ENCODE data around the gene OXNAD1.
A peak's percentile ranks its signal among the peaks of the same experiment; 100 is the strongest.

The OXNAD1 gene

DNA sequence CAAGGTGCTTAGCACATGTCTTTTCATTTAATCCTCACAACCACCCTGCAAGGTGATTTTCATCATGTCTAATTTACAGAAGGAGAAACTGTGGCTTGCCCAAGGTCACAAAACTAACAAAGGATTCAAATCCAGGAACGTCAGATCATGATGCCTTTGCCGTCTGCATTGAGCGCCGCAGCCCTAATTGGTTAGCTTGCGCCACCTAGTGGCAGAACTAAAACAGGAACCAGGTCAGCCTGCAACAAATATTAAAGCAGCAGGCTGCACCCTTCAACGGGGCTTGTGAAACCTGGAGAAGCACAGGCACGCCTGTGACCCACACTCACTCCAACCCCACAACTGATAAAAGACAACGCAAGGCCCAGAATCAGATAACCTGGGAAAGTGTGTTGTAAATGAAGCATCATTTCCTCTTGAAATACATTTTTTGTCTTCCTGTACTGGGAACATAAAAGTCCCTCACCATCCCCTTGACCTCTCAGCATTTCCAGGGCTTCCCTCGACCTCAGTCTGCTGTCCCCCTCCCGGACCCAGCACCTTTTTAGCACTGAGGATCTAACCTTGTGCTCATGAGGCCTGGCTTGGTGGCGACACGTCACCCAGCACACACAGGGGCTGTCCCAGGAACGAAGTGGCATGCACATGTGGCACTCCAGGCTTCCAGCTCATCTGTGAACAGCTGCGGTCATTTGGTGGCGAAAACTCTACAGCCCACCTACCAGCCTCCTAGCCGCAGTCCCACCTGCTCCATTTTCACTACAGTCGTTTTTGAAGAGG, 17.5 kb upstream of the OXNAD1 start:
- DNase-seq: peak; percentile 89

DNA sequence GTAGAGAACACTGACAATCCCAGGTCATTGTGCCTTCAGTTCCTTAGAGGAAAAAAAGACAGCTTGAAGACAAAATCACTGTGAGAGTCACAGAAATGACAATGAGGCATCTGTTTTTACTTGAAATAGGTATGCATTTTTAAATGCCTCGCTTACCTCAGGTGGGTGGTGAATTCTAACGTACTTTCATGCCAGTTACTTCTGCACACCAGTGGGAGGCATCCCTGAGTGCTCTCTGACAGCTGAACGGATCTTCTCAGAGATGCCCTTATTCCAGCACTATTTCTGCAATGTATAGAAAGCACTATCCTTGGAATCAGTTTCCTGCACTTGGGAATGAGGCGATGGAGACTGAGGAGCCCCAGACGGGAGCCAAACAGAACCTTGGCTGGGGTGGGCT, 16.5 kb upstream of the OXNAD1 start:
- DNase-seq: no peak

DNA sequence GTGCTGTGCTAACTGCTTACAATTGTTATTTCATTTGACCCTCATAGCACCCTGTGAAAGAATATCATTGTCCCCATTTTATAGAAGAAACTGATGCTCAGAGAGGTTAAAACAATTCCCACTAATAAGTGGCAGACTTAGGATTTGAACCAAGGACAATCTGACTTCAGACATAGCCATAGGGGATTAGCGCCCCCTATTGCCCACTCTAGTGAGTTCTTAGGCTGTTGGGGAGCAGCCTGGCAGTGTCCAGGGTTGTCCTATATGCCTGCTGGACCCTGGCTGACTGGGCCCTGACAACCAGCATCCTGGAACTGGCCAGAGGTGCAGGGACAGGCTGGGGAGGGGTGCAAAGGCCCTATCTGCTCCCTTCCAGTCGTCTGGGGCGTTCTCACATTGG, 15.7 kb upstream of the OXNAD1 start:
- DNase-seq: no peak

DNA sequence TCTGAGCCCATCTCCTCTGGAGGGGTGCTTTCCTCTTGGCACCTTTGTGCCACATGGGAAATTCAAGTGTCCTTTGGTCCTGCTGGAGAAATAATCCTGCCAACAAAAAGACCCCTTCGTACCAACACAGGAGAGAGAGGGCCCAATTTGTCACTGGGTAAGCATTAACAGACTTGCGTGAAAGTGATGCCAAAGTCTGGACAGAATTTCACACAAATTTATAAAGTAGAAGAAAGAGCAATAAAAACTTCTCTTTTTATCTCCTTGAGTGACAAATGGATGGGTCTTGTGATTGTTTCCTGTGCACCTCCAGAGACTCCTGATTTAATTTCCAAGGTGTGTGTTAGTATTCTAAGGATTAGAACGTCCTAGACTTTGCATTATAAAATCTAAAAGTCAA, 15.1 kb upstream of the OXNAD1 start:
- DNase-seq: no peak

GRCh38 chr3:16251316-16252085, 13.5 kb upstream of the OXNAD1 start:
- no peak for DNase-seq

- no peak for DNase-seq
Observed at GRCh38 chr3:16252243-16252978, 12.6 kb upstream of the OXNAD1 start.

- no peak for DNase-seq
Observed at GRCh38 chr3:16252988-16253387, 12.0 kb upstream of the OXNAD1 start.

- DNase-seq: no peak
Observed at GRCh38 chr3:16253601-16254000, 11.4 kb upstream of the OXNAD1 start.

DNA sequence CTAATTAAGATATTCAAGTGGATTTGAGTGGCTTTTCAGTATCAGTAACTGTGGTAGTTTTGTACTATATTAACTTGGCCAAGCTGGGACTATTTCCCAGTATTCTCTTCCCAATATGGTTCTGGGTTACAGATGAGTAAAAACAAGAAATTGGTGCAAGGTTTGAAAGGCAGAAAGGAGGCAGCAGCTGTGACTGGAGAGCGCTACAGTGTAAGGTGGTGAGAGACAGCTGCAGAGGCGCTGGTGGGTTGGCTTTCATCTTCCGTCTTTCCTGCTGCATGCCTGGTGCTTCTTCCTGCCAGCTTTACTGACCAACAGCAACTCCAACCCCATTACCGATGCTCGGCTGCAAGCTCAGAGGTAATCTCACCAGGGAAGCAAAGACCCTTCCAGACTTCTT, 10.1 kb upstream of the OXNAD1 start:
- no peak for DNase-seq

DNA sequence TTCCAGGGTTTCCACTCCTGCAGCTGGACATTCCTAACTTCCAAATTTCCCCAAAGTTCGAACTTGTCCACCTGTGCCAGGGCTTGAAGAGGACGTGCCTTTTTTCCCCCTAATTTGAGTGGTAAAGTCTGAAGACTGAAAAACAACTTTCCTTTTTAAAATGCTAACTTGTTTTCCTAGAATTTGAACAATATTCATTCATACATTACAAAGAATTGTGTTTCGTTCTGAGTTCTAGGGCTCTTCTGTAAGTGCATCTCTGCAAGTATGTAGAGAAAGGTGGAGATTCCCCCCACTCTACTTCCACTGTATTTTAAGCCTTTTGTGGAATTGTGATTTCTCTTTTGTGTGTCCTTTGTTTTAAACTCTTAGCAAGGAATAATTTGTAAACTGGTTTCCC, 9.7 kb upstream of the OXNAD1 start:
- no peak for DNase-seq

- DNase-seq: no peak
Observed at GRCh38 chr3:16255726-16256125, 9.3 kb upstream of the OXNAD1 start.

GRCh38 chr3:16257309-16257708, 7.7 kb upstream of the OXNAD1 start:
- no peak for DNase-seq

- no peak for DNase-seq
Observed at GRCh38 chr3:16258177-16258576, 6.8 kb upstream of the OXNAD1 start.

DNA sequence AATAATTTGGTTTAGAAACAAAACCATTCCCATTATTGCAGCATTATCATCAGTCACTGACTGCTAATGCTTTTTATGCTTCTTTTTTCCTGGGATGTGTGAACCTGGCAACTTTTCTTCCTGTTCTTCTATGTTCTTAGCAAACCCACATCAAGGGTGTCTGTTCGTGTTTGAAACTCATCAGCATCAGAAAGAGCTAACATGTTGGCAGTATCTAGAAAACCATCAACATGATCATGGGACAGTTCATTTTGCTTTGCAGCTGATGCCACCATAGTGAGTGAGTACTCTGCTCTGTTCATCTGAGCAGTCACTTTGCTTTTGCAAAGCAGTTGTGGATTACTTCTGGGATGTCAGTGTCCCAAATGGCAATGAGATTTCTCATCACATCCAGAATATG, 6.1 kb upstream of the OXNAD1 start:
- no peak for DNase-seq

DNA sequence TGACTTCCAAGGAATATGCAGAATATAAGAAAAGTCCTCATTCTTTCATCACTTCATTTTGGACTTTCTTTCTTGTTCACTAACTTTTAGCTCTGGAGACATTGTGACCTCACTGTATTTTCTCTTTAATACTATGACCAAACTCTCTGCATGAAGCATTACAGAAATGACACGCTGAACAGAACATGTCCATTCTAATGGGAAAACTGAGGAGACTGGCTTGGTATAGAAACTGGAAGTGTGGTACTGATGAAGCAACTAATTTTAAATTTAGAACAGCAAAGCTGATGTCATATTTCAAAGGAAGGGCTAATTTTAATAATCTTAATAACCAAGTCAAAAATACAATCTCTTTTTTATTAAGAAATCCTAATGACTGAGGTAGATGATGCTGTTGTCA, 5.0 kb upstream of the OXNAD1 start:
- DNase-seq: no peak

DNA sequence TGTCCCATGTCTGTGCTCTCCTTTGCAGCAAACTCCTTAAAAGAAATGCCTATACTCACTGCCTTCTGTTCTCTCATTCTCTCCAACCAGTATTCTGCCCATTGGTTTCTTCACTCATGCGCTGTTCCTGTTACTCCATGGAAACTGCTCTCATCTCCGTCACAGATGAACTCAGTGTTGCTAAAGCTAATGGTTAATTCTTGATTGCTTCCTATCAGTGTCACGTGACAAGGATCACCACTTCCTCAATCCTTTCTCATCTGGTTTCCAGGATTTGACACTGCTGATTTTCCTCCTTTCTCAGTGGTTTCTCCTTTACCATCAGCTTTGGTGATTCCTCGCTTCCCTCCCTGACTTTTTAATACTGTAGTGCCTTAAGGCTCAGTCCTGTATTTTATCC, 2.8 kb upstream of the OXNAD1 start:
- DNase-seq: no peak

- no peak for DNase-seq
Observed at GRCh38 chr3:16264174-16264707, 771 bp upstream of the OXNAD1 start.

DNA sequence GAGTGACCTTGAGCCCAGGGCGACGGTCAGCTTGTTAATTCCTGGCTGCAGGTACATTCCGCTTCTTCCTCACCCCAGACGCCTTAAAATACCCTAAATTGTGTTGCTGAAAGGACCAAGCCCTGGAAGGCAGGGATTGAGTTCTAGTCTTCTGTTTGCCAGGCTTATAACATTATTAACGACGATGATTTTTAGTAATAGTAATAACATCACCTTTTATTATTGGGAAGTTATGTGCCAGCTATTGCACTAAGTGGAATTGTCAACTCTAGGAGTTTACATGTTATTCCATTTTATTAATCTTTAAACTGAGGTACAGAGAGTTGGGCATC, 409 bp downstream of the OXNAD1 start:
- DNase-seq: no peak

- DNase-seq: no peak
Observed at GRCh38 chr3:16266714-16267113, 1.7 kb downstream of the OXNAD1 start.

- DNase-seq: no peak
Observed at GRCh38 chr3:16270855-16271254, 5.8 kb downstream of the OXNAD1 start.

DNA sequence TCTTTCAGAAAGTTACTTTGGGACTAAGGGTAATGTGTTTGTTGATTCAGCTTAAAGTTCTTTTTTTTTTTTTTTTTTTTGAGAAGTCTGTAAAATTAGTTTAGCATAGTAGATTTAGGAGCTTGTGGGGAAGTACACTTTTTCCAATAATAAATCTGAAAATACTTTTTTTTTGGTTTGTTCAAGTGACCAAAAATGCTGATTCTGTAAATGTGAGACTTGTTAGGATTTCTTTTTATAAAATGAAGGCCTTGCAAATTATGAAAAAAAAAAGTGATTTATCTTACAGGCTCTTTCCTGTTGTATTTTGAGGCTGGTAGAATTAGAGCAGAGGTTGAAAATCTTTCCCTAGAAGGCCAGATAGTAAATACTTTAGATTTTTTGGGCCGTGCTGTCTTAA, 7.6 kb downstream of the OXNAD1 start:
- no peak for DNase-seq

- no peak for DNase-seq
Observed at GRCh38 chr3:16273867-16274266, 8.9 kb downstream of the OXNAD1 start.

DNA sequence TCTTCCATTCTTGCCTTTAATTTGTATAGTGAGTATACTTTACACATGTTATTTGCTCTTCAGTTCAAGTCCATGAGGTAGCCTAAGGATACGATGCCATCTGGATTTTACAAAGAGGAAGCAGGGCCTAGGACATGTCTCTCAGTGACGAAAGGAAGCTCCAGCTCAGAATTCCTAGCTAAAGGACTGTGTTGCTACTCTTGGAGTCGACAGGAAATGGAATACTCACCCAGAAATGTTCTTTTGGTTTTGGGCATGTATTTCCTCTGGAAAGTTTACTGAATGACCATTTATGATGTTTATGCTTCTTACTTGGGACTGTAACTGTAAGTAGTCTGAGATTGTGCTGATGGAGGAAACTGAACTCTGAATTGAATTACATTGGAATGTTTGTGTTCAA, 12.5 kb downstream of the OXNAD1 start:
- no peak for DNase-seq

Measured in activated effector memory CD4-positive, alpha-beta T cell treated with anti-CD3 and anti-CD28 coated beads, Interleukin-2, amount 50 U/mL, for 16 hours (primary cell).